HG03280 (cell line): Measurements from ENCODE around the gene SLC5A10.
"Not testable (repeated sequence)": the region's sequence is repeated elsewhere in the genome, so short reads cannot be mapped to it uniquely, and the experiment has no call there.

Source experiments
- ATAC-seq: cut with Tn5 transposase; IDR thresholded peaks from one replicate; pipeline ENCODE4 v1.9.1; 2021; ENCODE audit warnings: mild to moderate bottlenecking, moderate library complexity; ENCODE audit not compliant: unreplicated experiment

Gene SLC5A10

DNA sequence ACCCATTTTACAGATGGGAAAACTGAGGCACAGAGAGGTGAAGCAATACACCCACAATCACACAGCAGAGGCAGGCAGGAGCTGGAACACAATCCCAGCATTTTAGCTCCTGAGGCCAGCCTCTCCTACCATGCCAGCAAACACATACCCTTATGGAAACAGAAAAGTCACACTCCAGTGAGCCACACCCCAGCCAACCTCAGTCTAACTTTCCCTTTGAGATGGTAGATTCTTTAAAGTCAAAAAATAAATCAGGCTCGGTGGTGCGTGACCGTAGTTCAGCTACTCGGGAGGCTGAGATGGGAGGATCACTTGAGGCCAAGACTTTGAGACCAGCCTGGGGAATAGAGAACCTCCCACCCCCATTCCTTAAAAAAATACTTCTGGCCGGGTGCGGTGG lies 84.2 kb downstream of the SLC5A10 start:
- peak; percentile 35 for ATAC-seq

DNA sequence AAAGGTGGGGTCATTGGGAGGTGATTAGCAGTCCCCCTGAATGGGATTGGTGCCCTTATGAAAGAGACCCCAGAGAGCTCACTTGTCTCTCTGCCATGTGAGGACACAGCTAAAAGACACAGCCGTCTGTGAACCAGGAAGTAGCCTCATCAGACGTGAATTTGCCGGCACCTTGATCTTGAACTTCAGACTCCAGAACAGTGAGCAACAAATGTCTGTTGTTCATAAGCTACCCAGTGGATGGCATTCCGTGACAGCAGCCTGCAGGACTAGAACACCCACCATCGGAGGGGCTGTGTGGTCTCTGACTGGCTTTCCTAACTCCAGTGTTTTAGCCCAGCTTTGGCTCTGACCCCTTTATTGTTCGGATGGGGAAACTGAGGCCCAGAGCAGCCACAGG lies 85.6 kb downstream of the SLC5A10 start:
- not testable (repeated sequence) for ATAC-seq

DNA sequence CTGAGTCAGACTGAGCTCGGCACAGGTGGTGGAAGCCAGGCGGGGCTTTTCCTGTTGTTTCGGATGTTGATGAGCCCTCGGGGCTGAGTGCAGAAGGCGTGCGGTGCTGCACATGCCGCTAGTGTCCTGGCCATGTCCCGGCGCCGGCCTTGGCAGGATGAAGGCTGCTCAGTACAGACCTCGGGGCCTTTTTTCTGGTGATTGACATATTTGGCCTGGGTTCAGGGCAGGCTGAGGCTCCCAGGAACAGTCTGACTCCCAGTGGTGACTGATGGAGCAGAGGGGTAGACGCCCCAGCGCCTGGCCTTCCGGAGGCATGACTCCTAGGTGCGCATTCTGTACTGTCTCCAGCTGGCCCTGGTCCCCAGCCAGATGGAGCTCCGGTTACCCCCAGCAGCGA lies 86.0 kb downstream of the SLC5A10 start:
- not testable (repeated sequence) for ATAC-seq

DNA sequence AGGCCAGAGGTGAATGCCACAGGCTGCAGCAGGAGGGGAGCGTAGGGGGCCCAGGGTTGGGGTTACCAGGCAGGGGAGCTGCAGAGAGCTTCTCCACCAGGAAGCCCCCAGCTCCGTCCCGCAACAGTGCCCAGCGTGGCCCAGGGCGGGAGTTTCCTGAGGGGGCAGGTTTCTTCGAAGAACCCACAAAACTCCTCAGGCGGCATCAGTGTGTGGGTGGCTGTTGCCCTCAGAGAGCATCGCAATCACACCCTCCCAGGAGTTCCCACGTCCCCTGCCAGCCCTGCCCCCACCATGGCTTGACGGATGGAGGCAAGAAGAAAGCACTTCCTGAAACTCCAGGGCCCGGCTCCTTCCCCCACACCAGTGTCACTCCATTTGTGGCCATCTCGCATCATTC lies 86.8 kb downstream of the SLC5A10 start:
- not testable (repeated sequence) for ATAC-seq

DNA sequence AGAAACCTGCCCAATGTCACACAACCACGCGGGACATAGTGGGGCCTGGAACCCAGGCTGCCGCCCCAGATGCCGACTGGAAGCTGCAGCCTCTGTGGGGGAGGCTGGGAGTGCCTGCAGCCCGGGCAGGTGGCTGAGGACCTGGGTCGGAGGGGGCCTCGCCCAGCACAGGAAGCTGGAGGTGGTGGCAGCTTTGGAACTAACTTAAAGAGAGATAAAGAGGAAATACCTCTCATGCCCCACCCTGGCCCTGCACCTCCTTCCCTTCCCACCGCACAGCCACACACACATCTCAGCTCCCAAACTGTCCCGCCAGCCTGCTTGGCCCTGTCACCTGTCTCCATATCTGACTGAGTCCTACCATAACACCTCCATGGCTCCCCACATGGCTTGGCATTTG lies 88.4 kb downstream of the SLC5A10 start:
- ATAC-seq, result not testable (repeated sequence)

DNA sequence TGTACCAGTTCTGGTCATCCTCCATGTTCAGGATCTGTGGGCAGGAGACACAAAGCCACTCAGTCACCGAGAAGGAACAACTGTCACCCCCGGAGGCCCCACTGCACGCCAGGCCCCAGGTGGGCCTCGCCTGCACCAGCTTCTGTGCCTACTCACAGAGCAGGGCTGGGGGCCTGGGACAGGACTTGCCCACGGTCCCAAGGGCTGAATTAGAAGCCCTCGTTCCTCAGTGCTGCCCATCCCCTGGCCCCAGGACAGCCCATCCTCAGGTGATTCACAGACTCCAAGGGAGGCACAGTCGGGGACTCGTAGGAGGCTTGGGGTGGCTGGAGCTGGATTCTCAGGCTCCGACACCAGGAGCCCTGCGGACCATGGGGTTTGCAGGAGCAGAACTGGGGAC lies 89.9 kb downstream of the SLC5A10 start:
- not testable (repeated sequence) for ATAC-seq

DNA sequence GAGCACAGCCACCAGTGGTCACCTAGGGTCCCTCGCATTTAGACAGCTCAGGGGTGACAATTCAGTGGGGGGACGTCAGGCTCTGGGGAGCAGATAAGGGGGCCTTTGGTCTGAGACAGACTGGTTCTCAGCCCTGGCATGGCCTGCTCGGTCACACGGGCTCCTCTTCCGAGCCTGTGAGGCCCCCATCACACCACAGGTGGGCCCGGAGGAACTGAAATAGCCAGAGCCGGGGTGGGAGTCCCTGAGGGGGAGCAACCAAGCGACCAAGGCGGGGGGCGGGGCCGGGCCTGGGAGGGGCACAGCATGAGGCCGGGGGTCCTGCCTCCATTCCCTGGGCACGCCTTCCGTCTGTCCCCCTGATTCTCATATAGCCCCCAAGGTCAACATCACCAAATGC lies 90.4 kb downstream of the SLC5A10 start:
- ATAC-seq, result not testable (repeated sequence)

DNA sequence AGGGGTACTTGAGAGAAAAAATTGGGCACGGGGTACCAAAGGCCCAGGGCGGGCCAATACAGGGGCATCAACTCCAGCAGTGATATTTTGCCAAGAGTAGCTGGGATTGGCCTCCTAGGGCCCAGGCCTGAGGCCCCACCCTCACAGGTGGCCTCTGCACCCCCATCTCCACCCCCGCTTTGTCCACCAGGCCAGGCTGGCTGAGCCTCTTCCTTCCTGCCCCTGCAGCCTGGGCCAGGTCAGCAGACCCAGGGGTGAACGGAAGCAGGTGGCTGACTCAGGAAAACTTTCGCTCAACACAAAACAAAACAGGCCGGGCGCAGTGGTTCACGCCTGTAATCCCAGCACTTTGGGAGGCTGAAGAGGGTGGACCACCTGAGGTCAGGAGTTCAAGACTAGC lies 91.1 kb downstream of the SLC5A10 start:
- ATAC-seq, result not testable (repeated sequence)

DNA sequence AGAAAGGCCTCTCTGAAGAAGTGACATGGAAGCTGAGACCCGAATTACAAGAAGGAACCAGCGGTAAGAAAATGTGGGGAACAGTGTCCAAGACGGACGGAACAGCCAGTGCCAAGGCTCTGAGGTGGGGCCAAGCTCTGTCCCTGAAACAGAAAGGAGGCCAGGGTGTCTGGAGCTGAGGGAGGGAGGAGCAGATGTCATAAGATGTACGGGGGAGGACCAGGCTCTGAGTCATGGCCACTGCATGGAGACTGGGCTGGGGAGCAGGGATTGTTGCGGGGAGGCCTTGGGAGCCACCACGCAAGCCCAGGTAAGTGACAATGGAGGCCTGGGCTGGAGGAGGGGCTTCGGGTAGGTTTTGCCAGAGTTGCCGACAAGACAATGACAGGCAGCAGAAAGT lies 92.7 kb downstream of the SLC5A10 start:
- ATAC-seq, result not testable (repeated sequence)

DNA sequence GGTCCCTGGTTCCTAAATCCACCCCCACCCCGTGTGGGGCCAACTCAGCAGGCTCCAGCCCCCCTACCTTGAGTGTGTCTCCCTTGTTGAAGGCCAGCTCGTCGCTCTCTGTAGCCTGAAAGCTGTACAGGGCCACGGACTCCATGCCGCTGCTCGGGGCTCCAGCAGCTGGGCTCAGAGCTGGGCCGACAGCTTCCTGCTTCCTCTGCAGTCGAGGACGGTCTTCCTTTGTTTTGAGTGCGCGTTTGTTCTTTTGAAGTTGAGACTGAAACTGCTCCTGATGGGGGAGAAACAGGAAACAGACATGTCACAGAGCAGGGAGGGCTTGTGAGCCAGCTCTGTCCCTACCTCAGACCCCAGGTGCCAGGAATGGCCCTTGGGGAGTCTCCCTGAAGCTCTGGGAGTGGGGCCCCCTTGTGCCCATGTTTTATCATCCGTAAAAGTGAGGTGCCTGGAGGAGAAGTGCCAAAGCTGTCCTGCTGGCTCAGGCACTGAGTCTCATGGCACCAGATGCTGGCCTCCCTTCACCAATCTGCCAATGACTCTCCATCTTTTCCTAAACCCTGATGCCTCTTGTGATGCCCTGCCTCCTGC lies 94.9 kb downstream of the SLC5A10 start, which contains the start of gene GRAP:
Gene GRAP (minus strand): TSS at position 176 of the 594 bp plus-strand sequence. CDS start 31 bp downstream, at position 145.
- not testable (repeated sequence) for ATAC-seq

DNA sequence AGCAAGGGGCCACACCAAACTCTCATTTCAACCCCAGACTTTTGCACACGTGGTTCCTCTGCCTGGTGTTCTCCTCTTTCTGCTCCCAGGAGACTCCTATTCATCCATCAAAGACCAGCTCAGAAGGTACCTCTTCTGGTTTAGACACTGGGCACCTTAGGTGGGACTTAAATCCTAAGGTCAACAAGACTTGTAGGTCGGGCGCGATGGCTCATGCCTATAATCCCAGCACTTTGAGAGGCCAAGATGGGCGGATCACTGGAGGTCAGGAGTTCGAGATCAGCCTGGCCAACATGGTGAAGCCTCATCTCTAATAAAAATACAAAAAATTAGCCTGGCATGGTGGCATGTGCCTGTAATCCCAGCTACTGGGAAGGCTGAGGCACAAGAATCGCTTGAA lies 95.5 kb downstream of the SLC5A10 start:
- ATAC-seq, result not testable (repeated sequence)

DNA sequence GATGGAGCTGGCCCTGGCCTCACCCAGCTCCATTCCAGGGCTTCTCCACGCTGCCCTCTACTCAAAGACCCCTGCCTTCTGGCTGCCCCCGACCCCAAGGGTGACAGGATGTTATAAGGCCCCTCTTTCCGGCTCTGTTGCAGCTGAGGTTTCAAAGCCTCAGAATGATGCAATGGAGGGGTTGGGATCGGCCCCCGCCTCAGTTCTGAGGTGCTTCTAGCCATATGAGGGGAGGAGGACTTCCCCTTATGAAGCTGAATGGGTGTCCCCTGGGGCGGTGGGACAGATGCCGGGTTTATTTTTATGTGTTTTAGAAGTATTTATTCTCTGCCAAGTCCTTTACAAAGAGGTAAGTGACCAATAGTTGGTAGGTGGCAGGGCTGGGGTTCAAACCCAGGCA lies 96.9 kb downstream of the SLC5A10 start:
- ATAC-seq, result not testable (repeated sequence)

DNA sequence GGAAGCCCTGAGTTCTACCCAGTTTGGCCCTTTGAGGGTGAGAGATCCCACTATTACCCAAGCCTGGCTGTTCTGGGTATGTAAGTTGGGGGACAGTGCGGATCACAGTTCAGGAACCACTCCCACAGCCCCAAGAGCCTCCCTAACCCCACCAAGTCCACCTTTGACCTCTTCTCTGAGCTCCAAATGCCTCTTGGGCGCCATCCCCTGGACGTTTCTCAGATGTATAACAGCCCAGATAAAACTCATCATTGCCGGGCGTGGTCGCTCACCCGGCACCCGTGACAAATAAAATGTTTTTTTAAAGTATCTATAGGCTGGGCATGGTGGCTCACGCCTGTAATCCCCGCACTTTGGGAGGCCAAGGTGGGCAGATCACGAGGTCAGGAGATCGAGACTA lies 103.5 kb downstream of the SLC5A10 start:
- peak; percentile 61 for ATAC-seq

DNA sequence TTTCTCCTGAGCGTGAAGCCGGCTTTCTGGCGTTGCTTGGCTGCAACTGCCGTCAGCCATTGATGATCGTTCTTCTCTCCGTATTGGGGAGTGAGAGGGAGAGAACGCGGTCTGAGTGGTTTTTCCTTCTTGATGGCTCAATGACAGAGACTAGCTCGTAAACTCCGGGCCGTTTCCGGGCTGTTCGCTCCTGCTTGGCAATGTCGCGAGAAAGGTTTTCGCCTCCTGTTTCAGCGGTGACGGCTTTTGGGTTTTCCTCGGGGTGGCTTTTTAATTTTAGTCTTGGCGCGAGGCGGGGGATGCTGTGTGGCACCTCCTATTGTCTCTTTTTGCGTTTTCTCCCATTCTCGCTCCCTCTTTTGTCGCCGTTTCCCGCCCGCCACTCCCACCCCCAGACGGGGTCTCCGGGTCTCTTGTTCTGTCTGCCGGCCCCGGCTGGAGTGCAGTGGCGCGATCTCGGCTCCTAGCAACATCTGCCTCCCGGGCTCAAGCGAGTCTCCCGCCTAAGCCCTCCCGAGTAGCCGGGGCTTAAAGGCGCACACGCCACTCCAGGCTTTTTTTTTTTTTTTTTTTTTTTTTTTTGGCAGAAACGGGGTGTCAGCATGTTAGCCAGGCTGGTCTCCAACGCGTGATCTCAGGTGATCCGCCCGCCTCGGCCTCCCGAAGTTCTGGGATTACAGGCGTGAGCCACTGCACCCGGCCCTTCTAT lies 110.2 kb downstream of the SLC5A10 start:
- ATAC-seq, result peak; percentile 37

DNA sequence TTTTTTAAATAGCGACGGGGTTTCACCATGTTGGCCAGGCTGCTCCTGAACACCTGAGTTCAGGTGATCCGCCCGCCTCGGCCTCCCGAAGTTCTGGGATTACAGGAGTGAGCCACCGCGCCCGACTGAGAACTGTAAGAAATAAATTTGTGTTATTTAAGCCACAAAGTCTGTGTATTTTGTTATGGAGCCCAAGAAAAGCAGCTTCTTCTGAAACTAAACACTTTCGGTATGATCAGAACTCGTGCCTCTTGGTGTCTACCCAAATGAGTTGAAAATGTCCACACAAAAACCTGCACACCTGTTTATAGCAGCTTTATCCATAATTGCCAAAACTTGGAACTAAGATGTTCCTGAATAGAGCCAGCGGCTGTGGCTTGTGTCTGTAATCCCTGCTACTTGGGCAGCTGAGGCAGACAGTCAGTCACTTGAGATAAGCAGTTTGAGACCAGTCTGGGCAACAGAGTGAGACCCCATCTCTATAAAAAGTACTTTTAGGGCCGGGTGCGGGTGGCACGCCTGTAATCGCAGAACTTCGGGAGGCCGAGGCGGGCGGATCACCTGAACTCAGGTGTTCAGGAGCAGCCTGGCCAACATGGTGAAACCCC lies 110.9 kb downstream of the SLC5A10 start:
- peak; percentile 67 for ATAC-seq

DNA sequence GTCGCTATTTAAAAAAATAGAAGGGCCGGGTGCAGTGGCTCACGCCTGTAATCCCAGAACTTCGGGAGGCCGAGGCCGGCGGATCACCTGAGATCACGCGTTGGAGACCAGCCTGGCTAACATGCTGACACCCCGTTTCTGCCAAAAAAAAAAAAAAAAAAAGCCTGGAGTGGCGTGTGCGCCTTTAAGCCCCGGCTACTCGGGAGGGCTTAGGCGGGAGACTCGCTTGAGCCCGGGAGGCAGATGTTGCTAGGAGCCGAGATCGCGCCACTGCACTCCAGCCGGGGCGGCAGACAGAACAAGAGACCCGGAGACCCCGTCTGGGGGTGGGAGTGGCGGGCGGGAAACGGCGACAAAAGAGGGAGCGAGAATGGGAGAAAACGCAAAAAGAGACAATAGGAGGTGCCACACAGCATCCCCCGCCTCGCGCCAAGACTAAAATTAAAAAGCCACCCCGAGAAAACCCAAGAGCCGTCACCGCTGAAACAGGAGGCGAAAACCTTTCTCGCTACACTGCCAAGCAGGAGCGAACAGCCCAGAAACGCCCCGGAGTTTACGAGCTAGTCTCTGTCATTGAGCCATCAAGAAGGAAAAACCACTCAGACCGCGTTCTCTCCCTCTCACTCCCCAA lies 111.5 kb downstream of the SLC5A10 start:
- not testable (repeated sequence) for ATAC-seq

DNA sequence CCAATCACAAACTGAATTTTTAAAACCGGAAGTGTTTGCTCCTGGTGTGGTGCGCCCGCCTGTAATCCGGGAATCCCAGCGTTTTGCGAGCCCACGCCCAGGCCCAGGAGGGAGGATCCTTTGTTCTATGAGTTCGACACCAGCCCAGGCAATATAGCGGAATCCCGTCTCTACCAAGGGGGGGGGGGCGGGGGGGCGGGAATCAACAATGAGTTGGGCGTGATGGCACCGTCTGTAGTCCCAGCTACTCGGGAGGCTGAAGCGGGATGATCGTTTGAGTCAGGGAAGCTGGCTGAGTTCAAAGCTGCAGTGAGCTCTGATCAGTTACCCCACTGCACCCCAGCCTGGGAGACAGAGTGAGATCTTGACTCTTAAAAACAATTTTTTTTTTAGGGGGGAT lies 112.4 kb downstream of the SLC5A10 start:
- ATAC-seq, result not testable (repeated sequence)

DNA sequence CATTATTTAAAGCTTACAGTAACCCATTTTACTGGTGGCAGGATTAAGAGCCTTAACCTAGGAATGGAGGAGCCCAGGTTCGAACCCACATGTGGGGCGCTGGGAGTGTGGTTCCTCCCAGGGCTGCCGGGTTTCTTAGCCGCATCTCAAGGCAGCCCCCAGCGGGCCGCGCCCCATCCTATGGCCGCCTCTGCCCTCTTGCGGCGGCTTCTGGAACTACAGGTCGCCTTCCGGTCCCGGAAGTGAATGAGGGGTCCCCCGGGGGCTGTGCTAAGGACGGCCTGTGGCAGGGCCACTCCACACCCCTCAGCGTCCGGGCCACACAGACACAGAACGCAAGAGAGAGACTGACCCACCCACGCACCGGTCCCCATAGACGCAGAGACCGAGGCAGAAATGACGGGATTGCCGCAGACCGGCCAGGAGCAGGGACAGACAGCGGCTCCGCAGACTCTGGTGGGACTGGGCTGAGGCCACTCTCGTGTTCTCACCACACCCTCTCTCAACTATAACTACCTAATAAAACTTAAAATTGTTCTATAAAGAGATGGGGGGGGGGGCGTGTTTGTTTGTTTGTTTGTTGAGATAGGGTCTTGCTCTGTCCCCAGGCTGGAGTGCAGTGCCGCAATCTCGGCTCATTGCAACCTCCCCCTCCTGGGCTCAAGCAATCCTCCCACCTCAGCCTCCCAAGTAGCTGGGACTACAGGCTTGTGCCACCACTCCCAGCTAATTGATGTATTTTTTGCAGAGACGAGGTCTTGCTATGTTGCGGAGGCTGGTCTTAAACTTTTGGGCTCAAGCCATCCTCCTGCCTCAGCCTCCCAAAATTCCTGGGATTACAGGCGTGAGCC lies 118.6 kb downstream of the SLC5A10 start:
- ATAC-seq, result peak; percentile 78
